MCF 10A (cell line): ENCODE data around the gene GPR37L1. TPM values are rescaled to one million over a fixed set of nuclear protein-coding genes. Genes with fewer than 3 reads are reported as not detected.

Experiments used
- BruUV-seq: library from RNA; stranded (reverse); fragments of 400-500 nt; replicated peaks from 2 replicates; lab custom pipeline; 2021; lab: Mats Ljungman, UMichigan
- CTCF ChIA-PET: fragments of 300-600 bp; sonication (Branson Sonifier 250); formaldehyde crosslinking; extraction: SDS; loops from one replicate; lab custom pipeline; 2021; ENCODE audit warnings: antibody characterized with exemption, inconsistent platforms; lab: Yijun Ruan, JAX
- POLR2A ChIA-PET: fragments of 300-600, 350-650 bp; sonication (Branson Sonifier 250); formaldehyde crosslinking; extraction: SDS; loops from one replicate; lab custom pipeline; 2020; ENCODE audit warnings: antibody characterized with exemption, inconsistent platforms; lab: Yijun Ruan, JAX
- DNase-seq: peaks from one replicate; pipeline ENCODE4 v3.0.0-alpha.2; 2018; ENCODE audit not compliant: unreplicated experiment
- H3K27ac Mint-ChIP-seq: one replicate; pipeline ENCODE4 v1.8.0; 2022; ENCODE audit warnings: mild to moderate bottlenecking, low read depth, mixed read lengths; ENCODE audit not compliant: unreplicated experiment
- H3K27me3 Mint-ChIP-seq: one replicate; pipeline ENCODE4 v1.8.0; 2022; ENCODE audit warnings: mixed read lengths; ENCODE audit not compliant: insufficient read depth, unreplicated experiment
- H3K36me3 Mint-ChIP-seq: one replicate; pipeline ENCODE4 v1.8.0; 2022; ENCODE audit warnings: mild to moderate bottlenecking, moderate library complexity, mixed read lengths; ENCODE audit not compliant: insufficient read depth, unreplicated experiment
- H3K4me1 Mint-ChIP-seq: one replicate; pipeline ENCODE4 v1.8.0; 2022; ENCODE audit warnings: mixed read lengths; ENCODE audit not compliant: insufficient read depth, unreplicated experiment
- H3K4me3 Mint-ChIP-seq: one replicate; pipeline ENCODE4 v1.8.0; 2022; ENCODE audit warnings: mild to moderate bottlenecking, moderate library complexity, mixed read lengths; ENCODE audit not compliant: unreplicated experiment
- H3K9me3 Mint-ChIP-seq: one replicate; pipeline ENCODE4 v1.8.0; 2022; ENCODE audit warnings: mixed read lengths; ENCODE audit not compliant: unreplicated experiment
- CTCF ChIP-seq: fragments of 200-600 bp; IDR thresholded peaks from one replicate; pipeline ENCODE4 v1.8.0; 2022; ENCODE audit warnings: antibody characterized with exemption, mild to moderate bottlenecking; ENCODE audit not compliant: unreplicated experiment
- intact Hi-C: fragments of 100-400 bp; cut with micrococcal nuclease; formaldehyde crosslinking; loops from 2 replicates; pipeline ENCODE4 v1.14.1; 2022
- total RNA-seq: library from RNA; stranded (reverse); gene quantifications from 2 replicates; pipeline ENCODE4 v1.2.3, GENCODE V29; 2022

The GPR37L1 gene
- total RNA-seq, 1 experiment from 2014 or later, result not detected

- Mint-ChIP-seq H3K27me3 (no peaks in the 10 kb centered on the region), H3K4me3 (no peak overlapping the region), H3K4me1 (peaks cover 12% of the 10 kb centered on the region), H3K27ac (no peak overlapping the region), H3K36me3 (no peaks in the 10 kb centered on the region), H3K9me3 (no peaks in the 10 kb centered on the region)
- intact Hi-C loops, result no loop called here
- ChIA-PET CTCF (interaction anchor here (1.1 to 4.1 kb wide), 6 partner anchors 9 to 147 kb away, joined by 3 to 40 read pairs (median 7); no protein-coding TSS in a partner anchor), POLR2A (no interaction called here)
- DNase-seq, result no peak
- TF ChIP-seq CTCF, result no peak
- no TSS peak for BruUV-seq
These were observed 24.3 kb downstream of the GPR37L1 start for GRCh38 chr1:202146993-202147392.

GRCh38 chr1:202148391-202148790 is 25.7 kb downstream of the GPR37L1 start:
- Mint-ChIP-seq H3K27ac (no peak overlapping the region), H3K4me1 (peaks cover 4% of the 10 kb centered on the region), H3K4me3 (no peak overlapping the region), H3K9me3 (no peaks in the 10 kb centered on the region), H3K27me3 (no peaks in the 10 kb centered on the region), H3K36me3 (no peaks in the 10 kb centered on the region)
- no peak for DNase-seq
- no peak for TF ChIP-seq CTCF
- intact Hi-C loops, result no loop called here
- POLR2A ChIA-PET, result interaction anchor here (0.6 kb wide), 1 partner anchor 16 kb away, joined by 4 read pairs; no protein-coding TSS in a partner anchor
- no TSS peak for BruUV-seq
- CTCF ChIA-PET, result interaction anchor here (0.9 to 4.1 kb wide), 3 partner anchors 13 to 167 kb away, joined by 3 to 40 read pairs (median 8); no protein-coding TSS in a partner anchor

- ChIA-PET POLR2A (no interaction called here), CTCF (interaction anchor here (0.8 to 0.9 kb wide), 2 partner anchors 140 to 169 kb away, joined by 3 read pairs; no protein-coding TSS in a partner anchor)
- DNase-seq, result no peak
- Mint-ChIP-seq H3K36me3 (no peaks in the 10 kb centered on the region), H3K4me3 (no peak overlapping the region), H3K9me3 (no peaks in the 10 kb centered on the region), H3K27ac (no peak overlapping the region), H3K4me1 (peaks cover 2% of the 10 kb centered on the region), H3K27me3 (no peaks in the 10 kb centered on the region)
- BruUV-seq, result no TSS peak
- TF ChIP-seq CTCF, result no peak
- intact Hi-C loops, result no loop called here
These were observed 26.8 kb downstream of the GPR37L1 start for GRCh38 chr1:202149566-202149965.

- ChIA-PET POLR2A (no interaction called here), CTCF (interaction anchor here (0.8 kb wide), 1 partner anchor 141 kb away, joined by 3 read pairs; no protein-coding TSS in a partner anchor)
- H3K4me1 Mint-ChIP-seq, result peaks cover 8% of the 10 kb centered on the region
- no peaks in the 10 kb centered on the region for H3K36me3 Mint-ChIP-seq
- H3K9me3 Mint-ChIP-seq, result no peaks in the 10 kb centered on the region
- intact Hi-C loops, result no loop called here
- H3K27ac Mint-ChIP-seq, result no peak overlapping the region
- H3K4me3 Mint-ChIP-seq, result no peak overlapping the region
- TF ChIP-seq CTCF, result no peak
- DNase-seq, result no peak
- no TSS peak for BruUV-seq
- no peaks in the 10 kb centered on the region for H3K27me3 Mint-ChIP-seq
These were observed 27.5 kb downstream of the GPR37L1 start for GRCh38 chr1:202150187-202150586.
